Measurements from ENCODE around the gene SULT1C4.

Gene SULT1C4

DNA sequence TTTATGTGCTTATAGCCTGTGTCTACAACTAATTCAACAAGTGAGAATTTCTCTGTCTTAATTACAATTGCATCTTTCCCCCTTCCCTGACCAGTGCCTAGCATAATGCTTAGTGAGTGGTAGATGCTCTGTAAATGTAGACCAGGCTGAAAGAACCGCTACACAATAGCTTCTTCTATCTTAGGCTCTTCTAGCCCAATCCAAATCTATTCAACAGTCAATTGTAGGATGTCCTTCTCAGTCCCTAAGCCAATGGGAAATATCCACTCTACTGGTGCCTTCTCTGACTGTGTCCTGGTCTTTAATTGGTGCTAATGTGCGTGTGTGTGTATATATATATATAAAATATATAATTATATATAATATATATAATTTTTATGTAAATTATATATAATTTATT is 37.2 kb downstream of the SULT1C4 start:
- Histone ChIP-seq H3K27ac (replicated peaks) (no peak overlapping the region), H3K4me3 (replicated peaks; ENCODE audit: insufficient read depth, low read length) (no peak overlapping the region), H3K27me3 (ENCODE audit: insufficient read depth, poor library complexity, severe bottlenecking) (no peaks in the 10 kb centered on the region)
- no peak for DNase-seq (ENCODE audit: low read depth in 1 of 2, low spot score in 1 of 2)
- TF ChIP-seq, protein P1, sequence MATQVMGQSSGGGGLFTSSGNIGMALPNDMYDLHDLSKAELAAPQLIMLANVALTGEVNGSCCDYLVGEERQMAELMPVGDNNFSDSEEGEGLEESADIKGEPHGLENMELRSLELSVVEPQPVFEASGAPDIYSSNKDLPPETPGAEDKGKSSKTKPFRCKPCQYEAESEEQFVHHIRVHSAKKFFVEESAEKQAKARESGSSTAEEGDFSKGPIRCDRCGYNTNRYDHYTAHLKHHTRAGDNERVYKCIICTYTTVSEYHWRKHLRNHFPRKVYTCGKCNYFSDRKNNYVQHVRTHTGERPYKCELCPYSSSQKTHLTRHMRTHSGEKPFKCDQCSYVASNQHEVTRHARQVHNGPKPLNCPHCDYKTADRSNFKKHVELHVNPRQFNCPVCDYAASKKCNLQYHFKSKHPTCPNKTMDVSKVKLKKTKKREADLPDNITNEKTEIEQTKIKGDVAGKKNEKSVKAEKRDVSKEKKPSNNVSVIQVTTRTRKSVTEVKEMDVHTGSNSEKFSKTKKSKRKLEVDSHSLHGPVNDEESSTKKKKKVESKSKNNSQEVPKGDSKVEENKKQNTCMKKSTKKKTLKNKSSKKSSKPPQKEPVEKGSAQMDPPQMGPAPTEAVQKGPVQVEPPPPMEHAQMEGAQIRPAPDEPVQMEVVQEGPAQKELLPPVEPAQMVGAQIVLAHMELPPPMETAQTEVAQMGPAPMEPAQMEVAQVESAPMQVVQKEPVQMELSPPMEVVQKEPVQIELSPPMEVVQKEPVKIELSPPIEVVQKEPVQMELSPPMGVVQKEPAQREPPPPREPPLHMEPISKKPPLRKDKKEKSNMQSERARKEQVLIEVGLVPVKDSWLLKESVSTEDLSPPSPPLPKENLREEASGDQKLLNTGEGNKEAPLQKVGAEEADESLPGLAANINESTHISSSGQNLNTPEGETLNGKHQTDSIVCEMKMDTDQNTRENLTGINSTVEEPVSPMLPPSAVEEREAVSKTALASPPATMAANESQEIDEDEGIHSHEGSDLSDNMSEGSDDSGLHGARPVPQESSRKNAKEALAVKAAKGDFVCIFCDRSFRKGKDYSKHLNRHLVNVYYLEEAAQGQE (IDR thresholded peaks at IDR 0.05; ENCODE audit: insufficient replicate concordance, low read depth), result no peak
- TF ChIP-seq GABPA (IDR thresholded peaks at IDR 0.05; ENCODE audit: low read depth) (no peak), SPI1 (IDR thresholded peaks at IDR 0.05; ENCODE audit: borderline replicate concordance, low read depth) (no peak), POLR2AphosphoS5 (IDR thresholded peaks at IDR 0.05; ENCODE audit: low read depth) (no peak)
- TF ChIP-seq, protein P2, sequence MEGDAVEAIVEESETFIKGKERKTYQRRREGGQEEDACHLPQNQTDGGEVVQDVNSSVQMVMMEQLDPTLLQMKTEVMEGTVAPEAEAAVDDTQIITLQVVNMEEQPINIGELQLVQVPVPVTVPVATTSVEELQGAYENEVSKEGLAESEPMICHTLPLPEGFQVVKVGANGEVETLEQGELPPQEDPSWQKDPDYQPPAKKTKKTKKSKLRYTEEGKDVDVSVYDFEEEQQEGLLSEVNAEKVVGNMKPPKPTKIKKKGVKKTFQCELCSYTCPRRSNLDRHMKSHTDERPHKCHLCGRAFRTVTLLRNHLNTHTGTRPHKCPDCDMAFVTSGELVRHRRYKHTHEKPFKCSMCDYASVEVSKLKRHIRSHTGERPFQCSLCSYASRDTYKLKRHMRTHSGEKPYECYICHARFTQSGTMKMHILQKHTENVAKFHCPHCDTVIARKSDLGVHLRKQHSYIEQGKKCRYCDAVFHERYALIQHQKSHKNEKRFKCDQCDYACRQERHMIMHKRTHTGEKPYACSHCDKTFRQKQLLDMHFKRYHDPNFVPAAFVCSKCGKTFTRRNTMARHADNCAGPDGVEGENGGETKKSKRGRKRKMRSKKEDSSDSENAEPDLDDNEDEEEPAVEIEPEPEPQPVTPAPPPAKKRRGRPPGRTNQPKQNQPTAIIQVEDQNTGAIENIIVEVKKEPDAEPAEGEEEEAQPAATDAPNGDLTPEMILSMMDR (IDR thresholded peaks at IDR 0.05; ENCODE audit: insufficient read depth, low read length), result no peak

DNA sequence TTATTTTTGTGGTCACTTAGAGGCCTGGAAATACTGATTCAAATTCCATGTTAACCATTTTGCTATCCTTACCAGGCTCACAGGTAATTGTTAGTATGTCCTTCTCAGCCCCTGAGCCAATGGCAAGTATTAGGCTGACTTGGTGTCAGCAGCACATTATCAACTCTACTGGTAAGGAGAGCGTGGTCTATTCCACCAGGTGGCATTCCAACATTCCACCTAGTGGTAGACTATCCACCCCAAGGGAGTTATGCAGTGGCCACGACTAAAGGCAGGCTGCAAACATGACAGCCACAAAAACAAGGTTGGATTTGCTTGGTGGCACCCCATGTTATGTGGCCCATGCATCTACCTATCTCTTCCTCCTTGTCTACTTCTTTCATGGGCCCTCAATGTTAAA is 39.5 kb downstream of the SULT1C4 start:
- DNase-seq (ENCODE audit: low read depth in 1 of 2, low spot score in 1 of 2), result no peak
- no peaks in the 10 kb centered on the region for H3K27me3 ChIP-seq (ENCODE audit: insufficient read depth, poor library complexity, severe bottlenecking)
- TF ChIP-seq, protein P1 (IDR thresholded peaks at IDR 0.05; ENCODE audit: insufficient replicate concordance, low read depth), result no peak
- TF ChIP-seq, protein P2 (IDR thresholded peaks at IDR 0.05; ENCODE audit: insufficient read depth, low read length), result no peak
- no peak for TF ChIP-seq GABPA (IDR thresholded peaks at IDR 0.05; ENCODE audit: low read depth)
- TF ChIP-seq POLR2AphosphoS5 (IDR thresholded peaks at IDR 0.05; ENCODE audit: low read depth), result no peak
- TF ChIP-seq SPI1 (IDR thresholded peaks at IDR 0.05; ENCODE audit: borderline replicate concordance, low read depth), result no peak
- no peak overlapping the region for H3K27ac ChIP-seq (replicated peaks)
- H3K4me3 ChIP-seq (replicated peaks; ENCODE audit: insufficient read depth, low read length), result no peak overlapping the region

DNA sequence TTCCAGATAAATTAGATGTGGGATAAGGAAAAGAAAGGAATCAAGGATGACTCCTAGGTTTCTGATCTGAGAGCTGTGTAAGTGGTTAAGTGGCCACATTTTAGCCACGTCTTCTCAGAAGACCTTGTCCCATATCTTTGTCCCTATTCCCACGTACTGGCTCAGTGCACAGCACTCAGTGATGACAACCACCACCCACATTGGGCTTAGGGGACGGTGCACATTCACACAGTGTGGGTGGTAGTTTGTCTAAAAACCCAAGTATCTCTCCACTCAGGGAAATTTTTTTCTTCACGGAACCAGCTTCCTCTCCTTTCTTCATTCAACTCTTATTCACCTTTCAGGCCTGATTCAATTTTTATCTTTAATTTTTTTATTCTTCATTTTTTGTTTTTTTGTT is 40.7 kb downstream of the SULT1C4 start:
- H3K27ac ChIP-seq (replicated peaks), result no peak overlapping the region
- H3K4me3 ChIP-seq (replicated peaks; ENCODE audit: insufficient read depth, low read length), result no peak overlapping the region
- no peaks in the 10 kb centered on the region for H3K27me3 ChIP-seq (ENCODE audit: insufficient read depth, poor library complexity, severe bottlenecking)
- DNase-seq (ENCODE audit: low read depth in 1 of 2, low spot score in 1 of 2), result no peak
- no peak for TF ChIP-seq POLR2AphosphoS5 (IDR thresholded peaks at IDR 0.05; ENCODE audit: low read depth)
- no peak for TF ChIP-seq GABPA (IDR thresholded peaks at IDR 0.05; ENCODE audit: low read depth)
- TF ChIP-seq, protein P2 (IDR thresholded peaks at IDR 0.05; ENCODE audit: insufficient read depth, low read length), result no peak
- no peak for TF ChIP-seq SPI1 (IDR thresholded peaks at IDR 0.05; ENCODE audit: borderline replicate concordance, low read depth)
- TF ChIP-seq, protein P1 (IDR thresholded peaks at IDR 0.05; ENCODE audit: insufficient replicate concordance, low read depth), result no peak

Measured in HL-60 (cell line).